ENCODE data around the gene ARHGEF11. TPM values are rescaled to one million over a fixed set of nuclear protein-coding genes. Genes with fewer than 3 reads are reported as not detected.

ARHGEF11 gene
- polyA plus RNA-seq, 1 experiment, result 14.8 TPM

DNA sequence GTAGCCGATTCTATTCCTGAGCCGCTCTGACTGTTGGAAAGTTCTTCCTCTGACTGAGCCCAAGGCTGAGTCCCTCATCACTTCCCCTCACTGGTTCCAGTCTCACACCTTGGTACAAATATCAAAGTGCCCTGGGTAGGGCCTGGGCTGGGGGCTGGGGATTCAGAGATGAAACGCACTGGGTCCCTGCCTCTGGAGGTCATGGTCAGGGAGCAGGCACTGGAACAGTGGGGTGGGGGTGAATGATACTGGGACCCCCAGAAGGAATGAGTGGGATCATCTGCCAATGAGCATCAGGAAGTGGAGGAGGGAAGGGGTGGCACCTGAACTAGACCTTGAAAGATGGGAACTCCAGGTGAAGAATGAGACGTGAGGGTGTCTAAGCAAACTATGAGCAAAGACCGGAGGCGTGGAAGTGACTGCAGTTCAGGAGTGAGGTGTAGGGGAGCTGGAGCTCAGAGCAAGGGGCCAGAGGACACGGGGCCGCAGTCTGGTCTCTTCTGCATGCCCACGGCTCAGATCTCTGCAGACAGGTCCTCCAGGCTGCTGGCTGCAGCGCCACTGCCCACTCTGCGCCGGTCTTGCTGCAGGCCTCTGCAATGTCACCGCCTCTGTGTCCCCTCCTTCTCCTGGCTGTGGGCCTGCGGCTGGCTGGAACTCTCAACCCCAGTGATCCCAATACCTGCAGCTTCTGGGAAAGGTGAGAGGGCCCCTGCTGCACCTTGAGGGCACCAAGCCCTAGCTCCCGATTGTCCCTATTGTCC is 142.0 kb downstream of the ARHGEF11 start:
- no peak overlapping the region for H3K4me3 ChIP-seq (ENCODE audit: low read depth, low read length)
- H3K27me3 ChIP-seq (ENCODE audit: control insufficient read depth, insufficient read depth, low read length), result no peaks in the 10 kb centered on the region
- ChIA-PET CTCF (interaction anchor here (2.5 kb wide), 1 partner anchor 17 kb away, joined by 6 read pairs; no protein-coding TSS in a partner anchor), POLR2A (no interaction called here)
- TF ChIP-seq, protein P1, sequence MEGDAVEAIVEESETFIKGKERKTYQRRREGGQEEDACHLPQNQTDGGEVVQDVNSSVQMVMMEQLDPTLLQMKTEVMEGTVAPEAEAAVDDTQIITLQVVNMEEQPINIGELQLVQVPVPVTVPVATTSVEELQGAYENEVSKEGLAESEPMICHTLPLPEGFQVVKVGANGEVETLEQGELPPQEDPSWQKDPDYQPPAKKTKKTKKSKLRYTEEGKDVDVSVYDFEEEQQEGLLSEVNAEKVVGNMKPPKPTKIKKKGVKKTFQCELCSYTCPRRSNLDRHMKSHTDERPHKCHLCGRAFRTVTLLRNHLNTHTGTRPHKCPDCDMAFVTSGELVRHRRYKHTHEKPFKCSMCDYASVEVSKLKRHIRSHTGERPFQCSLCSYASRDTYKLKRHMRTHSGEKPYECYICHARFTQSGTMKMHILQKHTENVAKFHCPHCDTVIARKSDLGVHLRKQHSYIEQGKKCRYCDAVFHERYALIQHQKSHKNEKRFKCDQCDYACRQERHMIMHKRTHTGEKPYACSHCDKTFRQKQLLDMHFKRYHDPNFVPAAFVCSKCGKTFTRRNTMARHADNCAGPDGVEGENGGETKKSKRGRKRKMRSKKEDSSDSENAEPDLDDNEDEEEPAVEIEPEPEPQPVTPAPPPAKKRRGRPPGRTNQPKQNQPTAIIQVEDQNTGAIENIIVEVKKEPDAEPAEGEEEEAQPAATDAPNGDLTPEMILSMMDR (IDR thresholded peaks at IDR 0.05; ENCODE audit: low read depth, low read length), result no peak
- no peak for DNase-seq (ENCODE audit: low read depth, low spot score)
- no peak overlapping the region for H3K27ac ChIP-seq (ENCODE audit: low read depth, low read length)
- H3K9me3 ChIP-seq (ENCODE audit: control insufficient read depth, insufficient read depth, low read length), result peaks cover 9% of the 10 kb centered on the region

GRCh38 chr1:156901966-156902915 is 143.3 kb downstream of the ARHGEF11 start:
- Histone ChIP-seq H3K27ac (ENCODE audit: low read depth, low read length) (no peak overlapping the region), H3K27me3 (ENCODE audit: control insufficient read depth, insufficient read depth, low read length) (no peaks in the 10 kb centered on the region), H3K4me3 (ENCODE audit: low read depth, low read length) (no peak overlapping the region), H3K9me3 (ENCODE audit: control insufficient read depth, insufficient read depth, low read length) (peaks cover 9% of the 10 kb centered on the region)
- ChIA-PET CTCF (interaction anchor here (0.8 to 2.5 kb wide), 4 partner anchors 9 to 26 kb away, joined by 4 to 6 read pairs (median 5); no protein-coding TSS in a partner anchor), POLR2A (interaction anchor here (0.5 kb wide), 2 partner anchors 12 to 27 kb away, joined by 3 read pairs; no protein-coding TSS in a partner anchor)
- TF ChIP-seq, protein P1 (IDR thresholded peaks at IDR 0.05; ENCODE audit: low read depth, low read length), result no peak
- no peak for DNase-seq (ENCODE audit: low read depth, low spot score)

- POLR2A ChIA-PET, result interaction anchor here (0.5 kb wide), 2 partner anchors 12 to 28 kb away, joined by 3 read pairs; no protein-coding TSS in a partner anchor
- Histone ChIP-seq H3K27ac (ENCODE audit: low read depth, low read length) (no peak overlapping the region), H3K27me3 (ENCODE audit: control insufficient read depth, insufficient read depth, low read length) (no peaks in the 10 kb centered on the region), H3K9me3 (ENCODE audit: control insufficient read depth, insufficient read depth, low read length) (peaks cover 8% of the 10 kb centered on the region), H3K4me3 (ENCODE audit: low read depth, low read length) (no peak overlapping the region)
- CTCF ChIA-PET, result interaction anchor here (0.8 to 2.5 kb wide), 5 partner anchors 9 to 26 kb away, joined by 4 to 6 read pairs (median 4); no protein-coding TSS in a partner anchor
- TF ChIP-seq, protein P1 (IDR thresholded peaks at IDR 0.05; ENCODE audit: low read depth, low read length), result no peak
- no peak for DNase-seq (ENCODE audit: low read depth, low spot score)
Observed at GRCh38 chr1:156901590-156901900, 144.0 kb downstream of the ARHGEF11 start.

GRCh38 chr1:156900896-156901589 is 144.5 kb downstream of the ARHGEF11 start:
- H3K9me3 ChIP-seq (ENCODE audit: control insufficient read depth, insufficient read depth, low read length), result peaks cover 3% of the 10 kb centered on the region
- DNase-seq (ENCODE audit: low read depth, low spot score), result no peak
- no peak overlapping the region for H3K27ac ChIP-seq (ENCODE audit: low read depth, low read length)
- TF ChIP-seq, protein P1 (IDR thresholded peaks at IDR 0.05; ENCODE audit: low read depth, low read length), result no peak
- CTCF ChIA-PET, result interaction anchor here (0.8 to 2.5 kb wide), 5 partner anchors 9 to 27 kb away, joined by 4 to 6 read pairs (median 4); no protein-coding TSS in a partner anchor
- H3K4me3 ChIP-seq (ENCODE audit: low read depth, low read length), result no peak overlapping the region
- no peaks in the 10 kb centered on the region for H3K27me3 ChIP-seq (ENCODE audit: control insufficient read depth, insufficient read depth, low read length)
- POLR2A ChIA-PET, result interaction anchor here (0.5 kb wide), 1 partner anchor 13 kb away, joined by 3 read pairs; no protein-coding TSS in a partner anchor
